Measurements from ENCODE around the gene CCDC78.

GRCh38 chr16:679814-680624 lies 46.2 kb downstream of the CCDC78 start, which contains the start of gene STUB1:
- TF ChIP-seq, protein P1, sequence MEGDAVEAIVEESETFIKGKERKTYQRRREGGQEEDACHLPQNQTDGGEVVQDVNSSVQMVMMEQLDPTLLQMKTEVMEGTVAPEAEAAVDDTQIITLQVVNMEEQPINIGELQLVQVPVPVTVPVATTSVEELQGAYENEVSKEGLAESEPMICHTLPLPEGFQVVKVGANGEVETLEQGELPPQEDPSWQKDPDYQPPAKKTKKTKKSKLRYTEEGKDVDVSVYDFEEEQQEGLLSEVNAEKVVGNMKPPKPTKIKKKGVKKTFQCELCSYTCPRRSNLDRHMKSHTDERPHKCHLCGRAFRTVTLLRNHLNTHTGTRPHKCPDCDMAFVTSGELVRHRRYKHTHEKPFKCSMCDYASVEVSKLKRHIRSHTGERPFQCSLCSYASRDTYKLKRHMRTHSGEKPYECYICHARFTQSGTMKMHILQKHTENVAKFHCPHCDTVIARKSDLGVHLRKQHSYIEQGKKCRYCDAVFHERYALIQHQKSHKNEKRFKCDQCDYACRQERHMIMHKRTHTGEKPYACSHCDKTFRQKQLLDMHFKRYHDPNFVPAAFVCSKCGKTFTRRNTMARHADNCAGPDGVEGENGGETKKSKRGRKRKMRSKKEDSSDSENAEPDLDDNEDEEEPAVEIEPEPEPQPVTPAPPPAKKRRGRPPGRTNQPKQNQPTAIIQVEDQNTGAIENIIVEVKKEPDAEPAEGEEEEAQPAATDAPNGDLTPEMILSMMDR (IDR thresholded peaks at IDR 0.05), result peak in 1 of 4 experiments; percentile 7
- no peak for TF ChIP-seq POLR2AphosphoS5 (IDR thresholded peaks at IDR 0.05)
